ENCODE measurements around the gene CDH2.
A peak's percentile ranks its signal among the peaks of the same experiment; 100 is the strongest.

CDH2 gene

GRCh38 chr18:28080876-28081300 is 96.0 kb downstream of the CDH2 start:
- DNase-seq: no peak

- DNase-seq: no peak
Measured at GRCh38 chr18:28079883-28080282, 97.0 kb downstream of the CDH2 start.

GRCh38 chr18:28078849-28079248 is 98.1 kb downstream of the CDH2 start:
- no peak for DNase-seq

GRCh38 chr18:28078298-28078697 is 98.6 kb downstream of the CDH2 start:
- no peak for DNase-seq

- no peak for DNase-seq
Measured at GRCh38 chr18:28075501-28075900, 101.4 kb downstream of the CDH2 start.

- no peak for DNase-seq
Measured at GRCh38 chr18:28074076-28074475, 102.9 kb downstream of the CDH2 start.

GRCh38 chr18:28073658-28074057 is 103.3 kb downstream of the CDH2 start:
- no peak for DNase-seq

- DNase-seq: no peak
Measured at GRCh38 chr18:28071199-28071598, 105.7 kb downstream of the CDH2 start.

GRCh38 chr18:28068207-28068606 is 108.7 kb downstream of the CDH2 start:
- DNase-seq: no peak

GRCh38 chr18:28067346-28067745 is 109.6 kb downstream of the CDH2 start:
- no peak for DNase-seq

- no peak for DNase-seq
Measured at GRCh38 chr18:28065793-28066186, 111.1 kb downstream of the CDH2 start.

GRCh38 chr18:28065031-28065792 is 111.7 kb downstream of the CDH2 start:
- DNase-seq: peak; percentile 19

- no peak for DNase-seq
Measured at GRCh38 chr18:28063926-28064325, 113.0 kb downstream of the CDH2 start.

- no peak for DNase-seq
Measured at GRCh38 chr18:28063271-28063761, 113.6 kb downstream of the CDH2 start.

GRCh38 chr18:28062443-28062842 is 114.5 kb downstream of the CDH2 start:
- no peak for DNase-seq

- no peak for DNase-seq
Measured at GRCh38 chr18:28059861-28060260, 117.1 kb downstream of the CDH2 start.

- DNase-seq: peak; percentile 18
Measured at GRCh38 chr18:28050545-28050944, 126.4 kb downstream of the CDH2 start.

- peak; percentile 33 for DNase-seq
Measured at GRCh38 chr18:28048612-28049011, 128.3 kb downstream of the CDH2 start.

- DNase-seq: no peak
Measured at GRCh38 chr18:28045880-28046279, 131.1 kb downstream of the CDH2 start.

- peak; percentile 93 for DNase-seq
Measured at GRCh38 chr18:28045176-28045810, 131.6 kb downstream of the CDH2 start.

GRCh38 chr18:28044036-28044435 is 132.9 kb downstream of the CDH2 start:
- no peak for DNase-seq

GRCh38 chr18:28043631-28044030 is 133.3 kb downstream of the CDH2 start:
- no peak for DNase-seq

- DNase-seq: no peak
Measured at GRCh38 chr18:28041366-28041765, 135.6 kb downstream of the CDH2 start.

- no peak for DNase-seq
Measured at GRCh38 chr18:28040716-28041115, 136.2 kb downstream of the CDH2 start.

All from NCI-H345 (cell line).